ENCODE data around the gene TNS3.

TNS3 gene

GRCh38 chr7:47391726-47392125 lies 190.2 kb downstream of the TNS3 start:
- TF ChIP-seq FOXP2 (optimal IDR thresholded peaks at IDR 0.05; ENCODE audit: control extremely low read depth, extremely low read length, insufficient read depth) (no peak), POLR2AphosphoS5 (IDR thresholded peaks at IDR 0.05; ENCODE audit: borderline replicate concordance, low read depth, low read length) (no peak), EZH2 (IDR thresholded peaks at IDR 0.05) (no peak)
- DNase-seq (ENCODE audit: low read depth, low spot score): no peak
- Histone ChIP-seq H3K27ac (no peak overlapping the region), H3K36me3 (ENCODE audit: insufficient read depth, low read length) (no peaks in the 10 kb centered on the region), H3K9ac (ENCODE audit: insufficient read length) (no peak overlapping the region), H3K9me3 (ENCODE audit: low read depth, low read length) (no peaks in the 10 kb centered on the region), H3K4me3 (no peak overlapping the region)

GRCh38 chr7:47390914-47391313 lies 191.0 kb downstream of the TNS3 start:
- Histone ChIP-seq H3K9me3 (ENCODE audit: low read depth, low read length) (no peaks in the 10 kb centered on the region), H3K36me3 (ENCODE audit: insufficient read depth, low read length) (no peaks in the 10 kb centered on the region), H3K27ac (no peak overlapping the region), H3K9ac (ENCODE audit: insufficient read length) (no peak overlapping the region), H3K4me3 (no peak overlapping the region)
- no peak for TF ChIP-seq EZH2 (IDR thresholded peaks at IDR 0.05)
- TF ChIP-seq FOXP2 (optimal IDR thresholded peaks at IDR 0.05; ENCODE audit: control extremely low read depth, extremely low read length, insufficient read depth): no peak
- no peak for TF ChIP-seq POLR2AphosphoS5 (IDR thresholded peaks at IDR 0.05; ENCODE audit: borderline replicate concordance, low read depth, low read length)
- DNase-seq (ENCODE audit: low read depth, low spot score): no peak

GRCh38 chr7:47389923-47390630 lies 191.8 kb downstream of the TNS3 start:
- H3K9me3 ChIP-seq (ENCODE audit: low read depth, low read length): no peaks in the 10 kb centered on the region
- DNase-seq (ENCODE audit: low read depth, low spot score): no peak
- no peak overlapping the region for H3K27ac ChIP-seq
- no peak overlapping the region for H3K9ac ChIP-seq (ENCODE audit: insufficient read length)
- H3K4me3 ChIP-seq: no peak overlapping the region
- no peaks in the 10 kb centered on the region for H3K36me3 ChIP-seq (ENCODE audit: insufficient read depth, low read length)
- TF ChIP-seq EZH2 (IDR thresholded peaks at IDR 0.05) (no peak), POLR2AphosphoS5 (IDR thresholded peaks at IDR 0.05; ENCODE audit: borderline replicate concordance, low read depth, low read length) (no peak), FOXP2 (optimal IDR thresholded peaks at IDR 0.05; ENCODE audit: control extremely low read depth, extremely low read length, insufficient read depth) (no peak)

- Histone ChIP-seq H3K4me3 (no peak overlapping the region), H3K27ac (no peak overlapping the region), H3K9ac (ENCODE audit: insufficient read length) (no peak overlapping the region), H3K36me3 (ENCODE audit: insufficient read depth, low read length) (no peaks in the 10 kb centered on the region), H3K9me3 (ENCODE audit: low read depth, low read length) (no peaks in the 10 kb centered on the region)
- no peak for DNase-seq (ENCODE audit: low read depth, low spot score)
- TF ChIP-seq POLR2AphosphoS5 (IDR thresholded peaks at IDR 0.05; ENCODE audit: borderline replicate concordance, low read depth, low read length) (no peak), FOXP2 (optimal IDR thresholded peaks at IDR 0.05; ENCODE audit: control extremely low read depth, extremely low read length, insufficient read depth) (no peak), EZH2 (IDR thresholded peaks at IDR 0.05) (no peak)
Observed at GRCh38 chr7:47389171-47389922, 192.6 kb downstream of the TNS3 start.

- no peak for DNase-seq (ENCODE audit: low read depth, low spot score)
- Histone ChIP-seq H3K4me3 (no peak overlapping the region), H3K36me3 (ENCODE audit: insufficient read depth, low read length) (no peaks in the 10 kb centered on the region), H3K9me3 (ENCODE audit: low read depth, low read length) (no peaks in the 10 kb centered on the region), H3K27ac (no peak overlapping the region), H3K9ac (ENCODE audit: insufficient read length) (no peak overlapping the region)
- TF ChIP-seq FOXP2 (optimal IDR thresholded peaks at IDR 0.05; ENCODE audit: control extremely low read depth, extremely low read length, insufficient read depth): no peak
- TF ChIP-seq POLR2AphosphoS5 (IDR thresholded peaks at IDR 0.05; ENCODE audit: borderline replicate concordance, low read depth, low read length): no peak
- no peak for TF ChIP-seq EZH2 (IDR thresholded peaks at IDR 0.05)
Observed at GRCh38 chr7:47387506-47387905, 194.4 kb downstream of the TNS3 start.

GRCh38 chr7:47386273-47386835 lies 195.6 kb downstream of the TNS3 start:
- DNase-seq (ENCODE audit: low read depth, low spot score): no peak
- TF ChIP-seq POLR2AphosphoS5 (IDR thresholded peaks at IDR 0.05; ENCODE audit: borderline replicate concordance, low read depth, low read length): no peak
- no peak for TF ChIP-seq FOXP2 (optimal IDR thresholded peaks at IDR 0.05; ENCODE audit: control extremely low read depth, extremely low read length, insufficient read depth)
- TF ChIP-seq EZH2 (IDR thresholded peaks at IDR 0.05): no peak
- Histone ChIP-seq H3K36me3 (ENCODE audit: insufficient read depth, low read length) (no peaks in the 10 kb centered on the region), H3K4me3 (no peak overlapping the region), H3K27ac (no peak overlapping the region), H3K9ac (ENCODE audit: insufficient read length) (no peak overlapping the region), H3K9me3 (ENCODE audit: low read depth, low read length) (no peaks in the 10 kb centered on the region)

GRCh38 chr7:47385536-47386125 lies 196.3 kb downstream of the TNS3 start:
- no peak for TF ChIP-seq EZH2 (IDR thresholded peaks at IDR 0.05)
- no peak for TF ChIP-seq FOXP2 (optimal IDR thresholded peaks at IDR 0.05; ENCODE audit: control extremely low read depth, extremely low read length, insufficient read depth)
- TF ChIP-seq POLR2AphosphoS5 (IDR thresholded peaks at IDR 0.05; ENCODE audit: borderline replicate concordance, low read depth, low read length): no peak
- H3K9me3 ChIP-seq (ENCODE audit: low read depth, low read length): no peaks in the 10 kb centered on the region
- DNase-seq (ENCODE audit: low read depth, low spot score): no peak
- no peak overlapping the region for H3K4me3 ChIP-seq
- no peak overlapping the region for H3K9ac ChIP-seq (ENCODE audit: insufficient read length)
- no peak overlapping the region for H3K27ac ChIP-seq
- no peaks in the 10 kb centered on the region for H3K36me3 ChIP-seq (ENCODE audit: insufficient read depth, low read length)
